Erythroblast (primary cell): ENCODE measurements around the gene C1QTNF3.

Experiments used
- GATA1 ChIP-seq: IDR thresholded peaks from 2 replicates; pipeline ENCODE4 v1.6.1; 2011; ENCODE audit warnings: low read depth, mild to moderate bottlenecking, control low read depth, low read length, moderate library complexity
- POLR2A ChIP-seq: IDR thresholded peaks from 2 replicates; pipeline ENCODE4 v1.6.1; 2011; ENCODE audit warnings: mild to moderate bottlenecking, low read length

- TF ChIP-seq POLR2A (no peak), GATA1 (no peak)
Observed at GRCh38 chr5:34055667-34056066, 12.7 kb upstream of the C1QTNF3 start.
